Gastrocnemius medialis (tissue), 4 donors: Measurements from ENCODE around the gene TANGO2.

Source experiments
- CTCF ChIP-seq, 5 experiments: fragments of 450-650 bp in 3 of 5; fragments of 200-600 bp in 2 of 5; sonication (generic) in 2 of 5; IDR thresholded peaks in 4 of 5; conservative IDR thresholded peaks in 1 of 5; 1 replicate in 4 of 5; 2 replicates in 1 of 5; pipeline ENCODE4 v1.5.1; 2016 to 2019; ENCODE audit warnings: antibody characterized with exemption in 5 of 5, mild to moderate bottlenecking in 3 of 5, moderate library complexity in 3 of 5
- POLR2A ChIP-seq, 2 donors: fragments of 450-650 bp; IDR thresholded peaks; one replicate each; pipeline ENCODE4 v1.6.1; 2017; ENCODE audit warnings: antibody characterized with exemption in 2 of 2, mild to moderate bottlenecking in 2 of 2, moderate library complexity in 2 of 2

GRCh38 chr22:20032407-20032991 is 11.6 kb downstream of the TANGO2 start:
- TF ChIP-seq POLR2A (IDR thresholded peaks at IDR 0.05) (no peak), CTCF (IDR thresholded peaks at IDR 0.05 in 4 of 5, conservative IDR thresholded peaks at IDR 0.05 in 1 of 5) (no peak)
